ENCODE measurements around the gene DDX11.

DNA sequence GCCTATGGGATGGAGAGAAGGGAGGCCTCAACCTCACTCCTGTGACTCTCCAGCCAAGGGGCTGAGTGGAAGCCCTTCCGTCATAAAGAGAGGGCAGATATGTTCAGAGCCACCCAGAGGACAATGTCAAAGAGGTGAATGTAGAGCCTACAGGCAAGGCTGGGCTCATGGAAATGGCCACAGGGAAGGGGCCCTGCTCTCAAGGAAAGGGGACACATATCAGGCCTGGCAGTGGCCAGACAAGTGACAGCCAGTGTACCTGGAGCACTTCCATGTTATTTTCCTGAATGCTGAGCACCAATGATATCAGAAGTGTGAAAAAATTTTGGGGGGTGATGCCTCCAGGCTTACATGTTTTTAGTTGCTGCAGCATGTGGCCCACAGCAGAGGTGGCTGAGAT is 36.6 kb upstream of the DDX11 start:
- TF ChIP-seq, protein P1, sequence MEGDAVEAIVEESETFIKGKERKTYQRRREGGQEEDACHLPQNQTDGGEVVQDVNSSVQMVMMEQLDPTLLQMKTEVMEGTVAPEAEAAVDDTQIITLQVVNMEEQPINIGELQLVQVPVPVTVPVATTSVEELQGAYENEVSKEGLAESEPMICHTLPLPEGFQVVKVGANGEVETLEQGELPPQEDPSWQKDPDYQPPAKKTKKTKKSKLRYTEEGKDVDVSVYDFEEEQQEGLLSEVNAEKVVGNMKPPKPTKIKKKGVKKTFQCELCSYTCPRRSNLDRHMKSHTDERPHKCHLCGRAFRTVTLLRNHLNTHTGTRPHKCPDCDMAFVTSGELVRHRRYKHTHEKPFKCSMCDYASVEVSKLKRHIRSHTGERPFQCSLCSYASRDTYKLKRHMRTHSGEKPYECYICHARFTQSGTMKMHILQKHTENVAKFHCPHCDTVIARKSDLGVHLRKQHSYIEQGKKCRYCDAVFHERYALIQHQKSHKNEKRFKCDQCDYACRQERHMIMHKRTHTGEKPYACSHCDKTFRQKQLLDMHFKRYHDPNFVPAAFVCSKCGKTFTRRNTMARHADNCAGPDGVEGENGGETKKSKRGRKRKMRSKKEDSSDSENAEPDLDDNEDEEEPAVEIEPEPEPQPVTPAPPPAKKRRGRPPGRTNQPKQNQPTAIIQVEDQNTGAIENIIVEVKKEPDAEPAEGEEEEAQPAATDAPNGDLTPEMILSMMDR (IDR thresholded peaks at IDR 0.05), result no peak
- TF ChIP-seq POLR2A (IDR thresholded peaks at IDR 0.05), result no peak
- no peak for TF ChIP-seq POLR2AphosphoS5 (IDR thresholded peaks at IDR 0.05)
